ENCODE results near the gene DLG4.
"Not testable (repeated sequence)": the region's sequence is repeated elsewhere in the genome, so short reads cannot be mapped to it uniquely, and the experiment has no call there.

Gene DLG4

DNA sequence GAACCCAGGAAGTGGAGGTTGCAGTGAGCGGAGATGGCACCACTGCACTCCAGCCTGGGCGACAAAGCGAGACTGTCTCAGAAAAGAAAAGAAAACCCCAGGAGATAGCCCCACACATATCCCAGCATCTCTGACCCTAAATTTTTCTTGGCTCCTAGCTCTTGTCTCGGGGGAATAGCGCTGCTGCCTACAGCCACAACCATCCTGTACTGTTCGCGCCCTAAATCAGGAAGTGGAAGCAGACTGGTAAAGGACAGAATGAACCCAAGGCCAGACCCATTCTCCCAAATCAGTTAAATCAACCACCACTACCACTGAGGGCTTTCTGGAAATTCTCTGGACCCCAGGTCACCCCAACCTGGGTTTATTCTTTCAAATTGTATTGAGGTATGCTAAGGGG, 30.2 kb upstream of the DLG4 start:
- H2AFZ ChIP-seq (ENCODE audit: low read depth): no peak overlapping the region
- H3K79me2 ChIP-seq (ENCODE audit: insufficient read depth, low read depth): no peaks in the 10 kb centered on the region
- TF ChIP-seq, protein P1, sequence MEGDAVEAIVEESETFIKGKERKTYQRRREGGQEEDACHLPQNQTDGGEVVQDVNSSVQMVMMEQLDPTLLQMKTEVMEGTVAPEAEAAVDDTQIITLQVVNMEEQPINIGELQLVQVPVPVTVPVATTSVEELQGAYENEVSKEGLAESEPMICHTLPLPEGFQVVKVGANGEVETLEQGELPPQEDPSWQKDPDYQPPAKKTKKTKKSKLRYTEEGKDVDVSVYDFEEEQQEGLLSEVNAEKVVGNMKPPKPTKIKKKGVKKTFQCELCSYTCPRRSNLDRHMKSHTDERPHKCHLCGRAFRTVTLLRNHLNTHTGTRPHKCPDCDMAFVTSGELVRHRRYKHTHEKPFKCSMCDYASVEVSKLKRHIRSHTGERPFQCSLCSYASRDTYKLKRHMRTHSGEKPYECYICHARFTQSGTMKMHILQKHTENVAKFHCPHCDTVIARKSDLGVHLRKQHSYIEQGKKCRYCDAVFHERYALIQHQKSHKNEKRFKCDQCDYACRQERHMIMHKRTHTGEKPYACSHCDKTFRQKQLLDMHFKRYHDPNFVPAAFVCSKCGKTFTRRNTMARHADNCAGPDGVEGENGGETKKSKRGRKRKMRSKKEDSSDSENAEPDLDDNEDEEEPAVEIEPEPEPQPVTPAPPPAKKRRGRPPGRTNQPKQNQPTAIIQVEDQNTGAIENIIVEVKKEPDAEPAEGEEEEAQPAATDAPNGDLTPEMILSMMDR (conservative IDR thresholded peaks at IDR 0.05; ENCODE audit: low read depth, low read length): no peak
- no peak overlapping the region for H3K4me3 ChIP-seq (IDR thresholded peaks at IDR 0.05; ENCODE audit: insufficient read depth, low read depth, low read length)
- H3K36me3 ChIP-seq (ENCODE audit: insufficient read depth): no peaks in the 10 kb centered on the region
- no peak overlapping the region for H3K9ac ChIP-seq
- no peaks in the 10 kb centered on the region for H4K20me1 ChIP-seq (ENCODE audit: insufficient read depth)
- H3K27ac ChIP-seq: no peak overlapping the region
- H3K4me2 ChIP-seq: no peak overlapping the region
- H3K4me1 ChIP-seq (ENCODE audit: low read depth, poor library complexity, severe bottlenecking): no peaks in the 10 kb centered on the region
- H3K27me3 ChIP-seq (ENCODE audit: insufficient read depth, low read depth): no peaks in the 10 kb centered on the region

DNA sequence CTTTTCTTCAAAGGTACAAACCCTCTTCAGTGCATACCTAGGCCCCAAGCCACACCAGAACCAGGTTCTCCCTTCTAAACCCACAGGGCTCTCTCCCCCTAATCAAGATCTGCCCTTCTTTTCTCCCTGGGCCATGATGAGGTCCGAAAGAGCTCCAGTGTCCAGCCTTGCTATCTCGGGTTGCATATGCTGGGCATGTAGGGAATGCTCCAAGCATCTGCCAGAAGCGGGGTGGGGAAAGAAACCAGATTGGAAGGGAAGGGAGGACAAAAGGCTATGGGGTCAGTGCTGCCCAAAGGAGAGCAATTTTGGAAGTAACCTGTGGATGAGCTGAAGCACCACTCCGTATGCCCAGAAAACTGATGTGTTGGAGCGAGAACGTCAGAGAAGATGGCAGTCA, 29.6 kb upstream of the DLG4 start:
- Histone ChIP-seq H3K36me3 (ENCODE audit: insufficient read depth) (no peaks in the 10 kb centered on the region), H3K27me3 (ENCODE audit: insufficient read depth, low read depth) (no peaks in the 10 kb centered on the region), H3K9ac (no peak overlapping the region), H3K4me3 (IDR thresholded peaks at IDR 0.05; ENCODE audit: insufficient read depth, low read depth, low read length) (no peak overlapping the region), H3K27ac (no peak overlapping the region), H3K4me2 (no peak overlapping the region), H2AFZ (ENCODE audit: low read depth) (no peak overlapping the region), H3K4me1 (ENCODE audit: low read depth, poor library complexity, severe bottlenecking) (no peaks in the 10 kb centered on the region), H4K20me1 (ENCODE audit: insufficient read depth) (no peaks in the 10 kb centered on the region), H3K79me2 (ENCODE audit: insufficient read depth, low read depth) (no peaks in the 10 kb centered on the region)
- TF ChIP-seq, protein P1 (conservative IDR thresholded peaks at IDR 0.05; ENCODE audit: low read depth, low read length): no peak

DNA sequence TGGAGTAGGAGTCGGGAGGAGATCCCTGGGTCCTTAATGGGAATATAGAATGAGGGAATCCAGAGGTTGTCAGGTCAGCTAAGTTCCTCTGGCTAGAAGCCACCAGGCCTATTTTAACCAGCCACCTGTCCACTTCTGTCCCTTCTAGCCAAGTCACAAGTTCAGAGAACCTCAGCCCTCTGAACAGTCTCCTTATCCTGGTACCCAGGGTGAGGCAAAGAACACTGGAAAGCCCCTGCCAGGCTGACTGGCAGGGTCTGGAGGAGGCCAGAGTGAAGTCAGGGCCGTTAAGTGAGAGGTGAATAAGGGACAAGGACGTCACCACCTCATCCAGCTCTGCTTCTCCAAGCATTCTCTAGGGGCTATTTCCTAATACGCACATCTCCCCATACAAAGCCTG, 29.2 kb upstream of the DLG4 start:
- Histone ChIP-seq H2AFZ (ENCODE audit: low read depth) (no peak overlapping the region), H3K79me2 (ENCODE audit: insufficient read depth, low read depth) (no peaks in the 10 kb centered on the region), H3K9ac (no peak overlapping the region), H3K4me3 (IDR thresholded peaks at IDR 0.05; ENCODE audit: insufficient read depth, low read depth, low read length) (no peak overlapping the region), H3K27ac (no peak overlapping the region), H3K4me1 (ENCODE audit: low read depth, poor library complexity, severe bottlenecking) (no peaks in the 10 kb centered on the region), H3K36me3 (ENCODE audit: insufficient read depth) (no peaks in the 10 kb centered on the region), H4K20me1 (ENCODE audit: insufficient read depth) (no peaks in the 10 kb centered on the region), H3K4me2 (no peak overlapping the region), H3K27me3 (ENCODE audit: insufficient read depth, low read depth) (no peaks in the 10 kb centered on the region)
- TF ChIP-seq, protein P1 (conservative IDR thresholded peaks at IDR 0.05; ENCODE audit: low read depth, low read length): no peak

DNA sequence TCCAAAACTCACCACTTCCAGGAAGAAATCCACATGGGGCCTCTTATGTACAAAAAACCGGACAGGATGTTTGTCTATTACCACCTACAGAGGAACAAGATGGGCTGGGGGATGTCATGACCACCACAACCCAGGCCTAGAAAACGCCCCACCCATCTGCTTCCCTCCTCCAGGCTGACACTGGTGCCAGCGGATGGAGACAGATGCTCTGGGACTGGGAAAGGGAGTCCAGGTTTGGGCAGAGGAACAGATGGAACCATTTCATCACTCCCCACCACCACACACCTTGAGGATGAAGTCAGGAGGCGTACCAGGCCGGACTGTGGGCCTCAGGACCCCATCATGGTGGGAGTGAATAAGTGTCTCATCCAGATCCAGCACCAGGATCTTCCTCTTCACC, 27.1 kb upstream of the DLG4 start:
- H3K36me3 ChIP-seq (ENCODE audit: insufficient read depth): no peaks in the 10 kb centered on the region
- TF ChIP-seq, protein P1 (conservative IDR thresholded peaks at IDR 0.05; ENCODE audit: low read depth, low read length): no peak
- H3K79me2 ChIP-seq (ENCODE audit: insufficient read depth, low read depth): no peaks in the 10 kb centered on the region
- no peaks in the 10 kb centered on the region for H3K4me1 ChIP-seq (ENCODE audit: low read depth, poor library complexity, severe bottlenecking)
- no peaks in the 10 kb centered on the region for H4K20me1 ChIP-seq (ENCODE audit: insufficient read depth)
- H3K27ac ChIP-seq: no peak overlapping the region
- H3K4me3 ChIP-seq (IDR thresholded peaks at IDR 0.05; ENCODE audit: insufficient read depth, low read depth, low read length): no peak overlapping the region
- no peak overlapping the region for H3K9ac ChIP-seq
- H3K4me2 ChIP-seq: no peak overlapping the region
- H3K27me3 ChIP-seq (ENCODE audit: insufficient read depth, low read depth): no peaks in the 10 kb centered on the region
- H2AFZ ChIP-seq (ENCODE audit: low read depth): no peak overlapping the region

DNA sequence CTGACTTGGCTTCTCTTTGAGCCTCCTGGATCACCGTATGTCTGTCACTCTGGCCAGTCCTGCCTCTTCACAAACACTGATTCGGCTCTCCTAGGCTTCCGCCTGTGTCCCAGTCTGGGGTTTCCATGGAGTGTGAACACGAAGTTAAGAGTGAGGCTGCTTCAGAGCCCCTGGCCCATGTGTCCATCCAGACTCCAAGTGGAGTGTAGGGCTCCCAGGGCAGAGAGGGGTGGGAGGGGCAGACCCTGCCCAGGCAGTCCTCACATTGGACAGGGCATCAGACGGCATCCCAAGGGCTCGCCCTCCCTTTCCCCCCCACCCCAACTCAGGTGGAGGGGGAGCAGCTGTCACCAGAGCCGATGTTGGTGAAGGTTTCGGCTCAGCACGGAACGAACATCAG, 24.2 kb upstream of the DLG4 start:
- H3K4me3 ChIP-seq (IDR thresholded peaks at IDR 0.05; ENCODE audit: insufficient read depth, low read depth, low read length); H3K4me1 ChIP-seq (ENCODE audit: low read depth, poor library complexity, severe bottlenecking); H3K27me3 ChIP-seq (ENCODE audit: insufficient read depth, low read depth); H3K9ac ChIP-seq; H3K4me2 ChIP-seq; H3K27ac ChIP-seq; H3K36me3 ChIP-seq (ENCODE audit: insufficient read depth); H3K79me2 ChIP-seq (ENCODE audit: insufficient read depth, low read depth); H2AFZ ChIP-seq (ENCODE audit: low read depth); H4K20me1 ChIP-seq (ENCODE audit: insufficient read depth): not testable (repeated sequence)
